GM08714 (cell line): ENCODE results near the gene AMPD2.
A peak's percentile ranks its signal among the peaks of the same experiment; 100 is the strongest.

Source experiments
- H3K4me3 ChIP-seq: fragments of 200-500 bp; sonication (Bioruptor generic); 2 replicates; pipeline ENCODE4 v1.5.1; 2014; ENCODE audit warnings: mild to moderate bottlenecking, low read length, inconsistent platforms
- ZNF274 ChIP-seq: IDR thresholded peaks from 2 replicates; pipeline ENCODE4 v1.6.1; 2012; ENCODE audit warnings: mild to moderate bottlenecking, low read depth, low read length

Gene AMPD2

GRCh38 chr1:109641078-109641740, 21.6 kb downstream of the AMPD2 start:
- TF ChIP-seq ZNF274 = no peak
- no peak overlapping the region for H3K4me3 ChIP-seq

GRCh38 chr1:109641861-109642260, 22.2 kb downstream of the AMPD2 start:
- no peak for TF ChIP-seq ZNF274
- no peak overlapping the region for H3K4me3 ChIP-seq

- no peak overlapping the region for H3K4me3 ChIP-seq
- no peak for TF ChIP-seq ZNF274
These were observed 23.0 kb downstream of the AMPD2 start for GRCh38 chr1:109642626-109643025.

GRCh38 chr1:109643385-109644230, 24.0 kb downstream of the AMPD2 start:
- no peak overlapping the region for H3K4me3 ChIP-seq
- TF ChIP-seq ZNF274 = no peak

GRCh38 chr1:109644670-109645069, 25.0 kb downstream of the AMPD2 start:
- no peak overlapping the region for H3K4me3 ChIP-seq
- no peak for TF ChIP-seq ZNF274

GRCh38 chr1:109649491-109649914, 29.9 kb downstream of the AMPD2 start:
- H3K4me3 ChIP-seq = no peak overlapping the region
- no peak for TF ChIP-seq ZNF274

GRCh38 chr1:109650609-109651008, 31.0 kb downstream of the AMPD2 start:
- no peak overlapping the region for H3K4me3 ChIP-seq

GRCh38 chr1:109652402-109652801, 32.8 kb downstream of the AMPD2 start:
- no peak overlapping the region for H3K4me3 ChIP-seq
- no peak for TF ChIP-seq ZNF274

More at GRCh38 chr1:109650609-109651008, 31.0 kb downstream of the AMPD2 start:
- TF ChIP-seq ZNF274 = no peak

GRCh38 chr1:109653306-109653705, 33.7 kb downstream of the AMPD2 start:
- no peak overlapping the region for H3K4me3 ChIP-seq
- TF ChIP-seq ZNF274 = no peak

- no peak overlapping the region for H3K4me3 ChIP-seq
These were observed 34.9 kb downstream of the AMPD2 start for GRCh38 chr1:109654519-109654918.

GRCh38 chr1:109655615-109656519, 36.2 kb downstream of the AMPD2 start, which contains the start of gene GSTM4:
Gene GSTM4 (plus strand): TSS chr1:109656099. CDS start chr1:109656390, 291 bp downstream.
- peak within 1 kb of the TSS; percentile 70; the same call in 1 of the 2 replicates for H3K4me3 ChIP-seq
- no peak for TF ChIP-seq ZNF274

More at GRCh38 chr1:109654519-109654918, 34.9 kb downstream of the AMPD2 start:
- TF ChIP-seq ZNF274 = no peak

GRCh38 chr1:109657395-109657794, 37.8 kb downstream of the AMPD2 start:
- TF ChIP-seq ZNF274 = no peak
- H3K4me3 ChIP-seq = no peak overlapping the region

GRCh38 chr1:109657970-109658369, 38.3 kb downstream of the AMPD2 start:
- no peak overlapping the region for H3K4me3 ChIP-seq
- TF ChIP-seq ZNF274 = no peak

GRCh38 chr1:109658533-109659042, 39.0 kb downstream of the AMPD2 start:
- H3K4me3 ChIP-seq = no peak overlapping the region
- no peak for TF ChIP-seq ZNF274

- TF ChIP-seq ZNF274 = no peak
- no peak overlapping the region for H3K4me3 ChIP-seq
These were observed 39.5 kb downstream of the AMPD2 start for GRCh38 chr1:109659145-109659544.
